GM21381 (cell line): ENCODE results near the gene ECE1.

Source experiments
- ATAC-seq: cut with Tn5 transposase; IDR thresholded peaks from one replicate; pipeline ENCODE4 v1.9.1; 2021; ENCODE audit warnings: mild to moderate bottlenecking, moderate library complexity; ENCODE audit not compliant: unreplicated experiment

ECE1 gene

DNA sequence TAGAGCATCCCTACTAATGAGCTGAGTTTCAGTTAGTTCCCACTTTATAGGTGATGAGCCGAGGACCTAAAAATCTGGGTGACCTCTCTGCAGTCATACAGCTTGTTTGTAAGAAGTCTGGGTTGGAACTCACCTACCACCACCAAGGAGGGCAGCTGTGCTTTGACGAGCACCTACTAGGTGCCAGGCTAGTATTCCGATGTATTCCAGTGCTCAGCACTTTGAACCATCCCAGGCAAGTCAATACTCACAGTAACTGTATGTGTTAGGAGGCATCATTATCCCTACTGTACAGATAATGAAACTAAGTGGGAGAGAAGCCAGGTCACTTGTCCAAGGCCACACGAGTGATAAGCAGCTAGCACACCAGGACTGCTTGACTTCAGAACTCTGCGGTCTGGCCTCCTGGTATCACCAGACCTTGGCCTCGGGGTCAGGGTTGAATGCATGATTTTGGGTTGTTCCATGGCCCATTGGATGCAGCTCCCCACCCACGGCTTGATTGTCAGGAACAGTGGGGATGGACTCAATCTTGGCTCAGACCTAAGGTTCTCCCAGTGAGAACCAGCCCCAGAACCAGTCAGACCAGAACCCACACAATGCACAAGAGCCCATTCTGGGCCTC lies 20.7 kb downstream of the ECE1 start:
- no peak for ATAC-seq

GRCh38 chr1:21268281-21269239 lies 21.7 kb downstream of the ECE1 start:
- no peak for ATAC-seq

GRCh38 chr1:21267191-21268077 lies 22.8 kb downstream of the ECE1 start:
- no peak for ATAC-seq

- no peak for ATAC-seq
Measured at GRCh38 chr1:21266119-21266774, 24.0 kb downstream of the ECE1 start.

- no peak for ATAC-seq
Measured at GRCh38 chr1:21265644-21266043, 24.6 kb downstream of the ECE1 start.

GRCh38 chr1:21264898-21265297 lies 25.4 kb downstream of the ECE1 start:
- no peak for ATAC-seq

- no peak for ATAC-seq
Measured at GRCh38 chr1:21263653-21264225, 26.5 kb downstream of the ECE1 start.

DNA sequence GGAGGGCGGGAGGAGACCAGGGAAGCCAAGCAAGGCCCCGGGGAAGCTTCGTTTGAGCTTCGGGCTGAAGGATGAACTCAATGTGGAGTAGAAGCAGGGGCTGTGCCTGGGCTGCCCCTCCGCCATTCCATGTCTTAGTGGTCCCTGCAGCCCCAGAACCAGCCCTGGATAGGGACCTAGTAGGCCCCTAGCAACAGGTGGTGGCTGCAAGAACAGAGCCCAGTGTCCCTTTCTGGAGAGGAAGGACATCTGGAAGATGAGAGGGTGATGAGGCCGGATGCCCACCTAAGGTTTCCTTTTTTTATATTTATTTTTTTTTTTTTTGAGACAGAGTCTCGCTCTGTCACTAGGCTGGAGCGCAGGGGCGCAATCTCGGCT lies 27.2 kb downstream of the ECE1 start:
- no peak for ATAC-seq

DNA sequence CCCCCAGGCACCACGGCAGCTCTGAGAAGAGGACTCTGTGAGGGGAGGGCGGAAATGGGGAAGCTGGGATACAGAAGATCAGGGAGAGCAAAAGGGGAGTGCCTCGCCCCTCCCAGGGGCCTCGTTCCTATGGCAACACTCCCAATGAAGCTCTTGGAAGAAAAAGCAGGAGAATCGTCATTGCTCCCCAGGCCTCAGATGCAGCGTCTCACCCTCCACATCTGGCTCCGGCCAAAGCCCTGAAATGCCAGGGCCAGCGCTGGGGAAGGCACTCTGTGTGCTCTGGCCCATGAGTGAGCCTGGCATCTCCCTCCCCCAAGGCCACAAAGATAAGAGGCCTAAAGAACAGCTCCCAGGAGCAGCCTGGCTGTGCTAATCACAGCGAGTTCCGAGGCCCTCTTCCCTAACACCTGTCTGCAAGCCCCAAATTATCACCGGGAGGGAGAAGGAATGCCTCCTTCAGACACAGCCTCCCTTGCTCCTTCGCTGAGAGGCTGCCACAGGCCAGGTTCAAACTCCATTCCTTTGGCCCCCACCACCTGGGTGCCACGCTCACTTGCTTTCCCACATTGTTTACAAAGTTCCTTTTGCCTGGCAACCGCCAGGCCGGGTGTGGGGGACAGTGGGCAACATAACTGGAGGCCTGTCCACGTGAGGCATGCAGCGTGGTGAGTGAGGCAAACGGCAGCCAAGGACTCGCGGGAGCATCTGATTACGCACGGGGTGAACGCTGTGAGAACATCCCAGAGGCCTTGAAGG lies 27.8 kb downstream of the ECE1 start:
- ATAC-seq: no peak

DNA sequence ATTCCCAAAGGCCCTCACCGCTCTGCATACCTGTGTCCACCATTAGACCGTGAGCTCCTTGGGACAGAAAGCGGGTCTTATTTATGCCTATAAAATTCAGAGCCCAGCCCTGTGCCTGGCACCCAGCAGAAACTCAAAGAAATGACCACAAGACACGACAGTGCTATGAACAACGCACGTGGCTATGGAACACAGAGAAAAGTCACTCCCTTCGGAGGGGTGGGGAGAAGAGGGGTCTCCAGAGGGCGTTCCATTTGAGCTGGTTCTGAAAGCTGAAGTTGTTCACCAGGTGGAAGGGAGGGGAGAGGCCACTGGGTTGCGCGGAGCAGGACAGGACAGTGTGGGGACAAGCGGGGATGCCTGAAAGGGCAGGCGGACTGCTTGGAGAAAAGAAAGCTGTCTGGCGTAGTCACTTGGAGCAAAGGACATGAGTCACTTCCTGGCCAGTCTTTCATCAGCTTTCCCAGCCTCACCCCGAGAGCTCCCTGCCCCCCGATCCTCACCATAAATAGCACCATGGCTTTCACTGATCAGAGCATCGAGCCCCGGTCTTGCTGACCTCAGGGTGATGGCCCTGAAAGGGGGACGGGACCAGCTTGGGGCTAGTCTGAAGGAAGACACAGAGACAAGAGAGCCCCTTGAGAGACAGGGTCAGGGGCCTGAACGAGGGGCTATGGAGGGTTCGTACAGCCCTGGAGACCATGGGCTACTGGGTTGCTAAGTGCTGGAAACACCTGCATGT lies 28.5 kb downstream of the ECE1 start:
- ATAC-seq: no peak

DNA sequence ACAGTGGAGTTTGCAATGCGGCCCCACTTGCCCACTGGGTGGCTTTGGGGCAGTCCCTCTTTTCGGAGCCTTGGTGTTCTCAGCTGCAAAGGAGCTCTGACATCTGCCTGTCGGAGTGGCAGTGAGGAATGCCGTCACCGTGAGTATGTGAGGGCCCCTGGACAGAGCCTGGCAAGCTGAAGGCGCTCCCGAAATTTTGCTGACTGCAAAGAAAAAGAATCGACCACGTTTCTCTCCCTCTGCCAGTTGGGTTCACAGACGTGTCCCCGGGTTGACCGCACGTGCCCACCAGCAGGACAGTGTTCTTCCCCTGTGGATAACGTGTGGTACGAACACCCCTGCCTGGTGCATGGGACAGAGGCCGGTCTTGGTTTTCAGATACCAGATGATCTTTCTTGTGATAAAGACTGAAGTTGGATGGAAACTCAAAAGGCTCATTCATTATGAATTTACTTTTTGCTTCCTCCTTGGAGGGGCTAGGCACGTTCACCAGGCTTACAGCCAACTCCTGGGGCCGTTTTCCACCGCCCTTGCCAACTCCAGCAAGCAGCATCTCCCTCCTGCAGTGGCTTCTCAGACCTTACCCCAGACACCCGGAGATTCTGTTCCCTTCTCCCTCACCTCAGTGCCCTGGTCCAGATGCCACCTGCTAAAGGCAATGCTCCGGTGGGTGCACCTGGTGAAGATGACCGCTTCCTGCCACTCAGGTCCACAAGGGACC lies 29.7 kb downstream of the ECE1 start:
- ATAC-seq: no peak

DNA sequence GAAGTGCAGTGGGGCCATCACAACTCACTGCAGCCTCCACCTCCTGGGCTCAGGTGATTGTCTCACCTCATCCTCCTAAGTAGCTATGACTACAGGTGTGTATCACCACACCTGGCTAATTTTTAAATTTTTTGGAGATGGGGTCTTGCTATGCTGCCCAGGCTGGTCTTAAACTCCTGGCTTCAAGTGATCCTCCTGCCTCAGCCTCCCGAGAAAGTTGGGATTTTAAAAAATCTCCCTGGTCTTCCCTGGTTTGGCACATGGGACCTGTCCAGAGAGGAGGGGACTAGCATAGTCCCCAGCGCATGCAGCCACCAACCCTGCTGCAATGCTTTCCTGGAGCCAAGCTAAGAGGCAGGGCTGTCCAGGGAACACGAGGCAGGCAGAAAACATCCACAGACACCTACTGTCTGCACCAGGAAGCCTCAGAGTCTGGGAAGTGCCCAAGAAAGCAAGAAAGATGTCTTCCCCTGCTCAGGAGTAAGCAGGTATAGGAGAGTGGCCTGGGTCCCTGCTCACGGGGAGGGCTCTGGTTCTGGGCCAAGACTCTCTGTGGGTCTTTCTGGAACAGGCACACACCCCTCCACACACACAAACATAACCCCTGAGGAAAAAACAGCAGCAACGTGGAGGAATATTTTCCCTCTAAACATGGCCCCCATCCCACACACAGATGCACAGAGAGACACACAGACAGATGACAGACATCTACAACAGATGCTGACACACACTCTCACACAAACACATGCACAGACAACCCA lies 30.8 kb downstream of the ECE1 start:
- ATAC-seq: no peak

GRCh38 chr1:21258331-21259134 lies 31.7 kb downstream of the ECE1 start:
- no peak for ATAC-seq

- no peak for ATAC-seq
Measured at GRCh38 chr1:21257431-21258135, 32.7 kb downstream of the ECE1 start.

GRCh38 chr1:21256776-21257175 lies 33.5 kb downstream of the ECE1 start:
- no peak for ATAC-seq

DNA sequence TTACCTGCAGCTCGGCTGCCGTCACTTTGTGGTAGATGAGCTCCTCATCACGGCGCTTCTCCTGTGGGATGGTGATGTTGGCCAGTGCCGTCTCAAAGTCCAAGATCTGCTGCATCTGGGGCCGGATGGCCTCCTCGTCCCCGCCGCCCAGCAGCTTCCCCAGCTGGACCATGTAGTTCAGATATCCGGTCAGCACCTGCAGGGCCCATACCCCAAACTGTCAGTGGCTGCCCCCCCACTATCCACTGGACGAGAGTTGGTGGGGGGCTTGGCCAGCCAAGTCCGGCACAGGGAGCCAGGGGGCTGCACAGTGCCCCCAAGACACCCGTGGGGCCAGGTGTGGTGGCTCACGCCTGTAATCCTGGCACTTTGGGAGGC lies 34.3 kb downstream of the ECE1 start:
- ATAC-seq: no peak
